ENCODE data around the gene CDX1. TPM values are rescaled to one million over a fixed set of nuclear protein-coding genes. Genes with fewer than 3 reads are reported as not detected.
A peak's percentile ranks its signal among the peaks of the same experiment; 100 is the strongest.

The CDX1 gene
- total RNA-seq, 1 donor from 2014 or later, result not detected

DNA sequence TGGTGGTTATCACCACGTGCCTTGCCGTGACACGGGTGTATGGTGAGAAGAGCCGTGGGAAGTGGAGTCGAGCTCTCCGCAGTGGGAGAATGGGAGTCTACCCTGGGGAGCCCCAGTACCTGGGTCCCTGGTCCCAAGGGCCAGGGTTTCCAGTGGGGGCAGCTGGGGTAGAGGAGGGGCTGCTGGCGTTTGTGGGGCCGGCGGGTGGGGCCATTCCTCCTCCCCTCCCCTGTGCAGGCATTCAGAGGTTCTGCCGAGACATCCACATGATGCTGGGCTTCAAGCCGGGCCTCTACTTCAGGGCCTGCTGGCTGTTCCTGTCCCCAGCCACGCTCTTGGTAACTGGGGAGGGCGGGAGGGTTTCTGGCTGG lies 38.0 kb downstream of the CDX1 start:
- DNase-seq (ENCODE audit: low read depth in 2 of 2), result no peak

GRCh38 chr5:150206098-150206778 lies 39.7 kb downstream of the CDX1 start:
- no peak for DNase-seq (ENCODE audit: low read depth in 2 of 2)

DNA sequence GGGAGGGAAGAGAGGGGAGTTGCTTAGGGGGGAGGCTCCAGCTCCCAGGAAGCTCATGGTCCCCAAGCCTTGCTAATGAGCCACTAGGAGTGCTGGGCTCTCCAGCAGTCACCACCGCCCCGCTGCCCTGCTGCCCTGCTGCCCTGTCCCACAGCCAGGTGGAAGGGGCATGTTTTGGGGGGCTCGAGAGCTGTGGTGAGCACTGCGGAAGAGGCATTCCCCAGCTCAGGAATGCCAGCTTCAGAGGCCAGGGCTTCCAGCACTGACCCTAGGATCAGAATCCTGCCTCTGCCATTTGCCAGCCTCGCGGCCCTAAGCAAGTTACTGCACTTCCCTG lies 40.2 kb downstream of the CDX1 start:
- no peak for DNase-seq (ENCODE audit: low read depth in 2 of 2)

GRCh38 chr5:150208187-150209098 lies 41.9 kb downstream of the CDX1 start:
- peak in 1 of 2 donors; percentile 12 for DNase-seq (ENCODE audit: low read depth in 2 of 2)

DNA sequence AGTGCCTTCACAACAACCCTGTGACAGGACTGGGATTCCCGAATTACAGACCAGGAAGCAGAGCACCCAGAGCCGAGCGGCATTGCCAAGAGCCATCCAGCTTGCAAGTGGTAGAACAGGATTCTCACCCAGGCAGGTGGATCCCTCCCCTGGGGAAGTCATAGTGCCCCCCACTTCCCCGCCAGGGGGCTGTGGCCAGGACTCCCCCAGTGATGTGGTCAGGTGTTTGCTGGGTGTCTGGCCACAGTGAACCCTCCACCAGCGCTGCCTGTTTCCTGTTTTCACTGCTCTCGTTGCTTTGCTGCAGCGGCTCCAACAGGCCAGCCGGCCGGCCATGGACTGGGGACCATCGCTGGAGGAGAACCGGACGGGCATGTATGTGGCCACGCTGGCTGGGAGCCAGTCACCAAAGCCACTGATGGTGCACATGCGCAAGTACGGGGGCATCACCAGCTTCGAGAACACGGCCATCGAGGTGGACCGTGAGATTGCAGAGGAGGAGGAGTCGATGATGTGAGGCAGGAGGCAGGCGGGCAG lies 42.6 kb downstream of the CDX1 start:
- peak; percentile 7 to 50 for DNase-seq (ENCODE audit: low read depth in 2 of 2)

DNA sequence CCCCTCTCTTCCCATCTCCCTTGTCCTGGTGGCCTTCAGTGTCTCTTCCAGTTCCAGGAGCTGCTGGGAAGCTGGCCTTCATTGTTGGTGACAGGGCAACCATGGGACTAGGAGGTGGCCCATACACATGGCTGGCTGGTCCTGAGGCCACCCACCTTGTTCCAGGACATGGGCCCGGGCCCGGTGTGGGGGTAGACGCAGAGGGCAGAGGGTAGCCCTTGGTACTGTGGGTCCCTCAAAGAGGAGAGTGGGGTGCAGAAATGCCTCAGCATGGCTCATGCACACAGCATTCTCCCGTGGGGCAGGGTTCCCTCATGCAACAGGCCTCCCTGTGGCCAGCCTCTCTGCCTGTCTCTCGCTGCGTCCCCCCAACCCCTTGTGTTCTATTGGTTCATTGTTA lies 44.1 kb downstream of the CDX1 start:
- no peak for DNase-seq (ENCODE audit: low read depth in 2 of 2)

- DNase-seq (ENCODE audit: low read depth in 2 of 2), result no peak
These were observed 44.8 kb downstream of the CDX1 start for GRCh38 chr5:150211156-150212030.

DNA sequence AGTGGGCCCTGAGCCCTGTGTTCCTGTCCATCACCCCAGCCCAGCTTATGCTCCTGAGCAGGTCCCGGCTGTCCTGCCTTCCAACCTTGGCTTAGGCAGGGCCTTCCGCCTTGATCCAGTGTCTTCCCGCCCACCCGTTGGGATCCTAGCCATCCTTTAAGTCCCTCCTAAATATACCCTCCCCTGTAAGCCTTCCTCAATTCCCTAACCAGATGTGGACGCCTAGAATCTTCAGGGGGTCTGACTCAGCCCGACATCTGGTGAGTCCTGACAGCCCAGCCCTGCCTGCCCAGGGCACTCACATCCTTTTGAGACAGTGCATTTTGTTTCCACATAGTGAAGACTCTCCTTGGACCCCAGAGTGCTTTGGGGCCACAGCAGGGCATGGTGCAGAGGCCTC lies 47.0 kb downstream of the CDX1 start:
- DNase-seq (ENCODE audit: low read depth in 2 of 2), result no peak

GRCh38 chr5:150214289-150214688 lies 47.7 kb downstream of the CDX1 start:
- no peak for DNase-seq (ENCODE audit: low read depth in 2 of 2)

- no peak for DNase-seq (ENCODE audit: low read depth in 2 of 2)
These were observed 49.7 kb downstream of the CDX1 start for GRCh38 chr5:150215979-150216944.

DNA sequence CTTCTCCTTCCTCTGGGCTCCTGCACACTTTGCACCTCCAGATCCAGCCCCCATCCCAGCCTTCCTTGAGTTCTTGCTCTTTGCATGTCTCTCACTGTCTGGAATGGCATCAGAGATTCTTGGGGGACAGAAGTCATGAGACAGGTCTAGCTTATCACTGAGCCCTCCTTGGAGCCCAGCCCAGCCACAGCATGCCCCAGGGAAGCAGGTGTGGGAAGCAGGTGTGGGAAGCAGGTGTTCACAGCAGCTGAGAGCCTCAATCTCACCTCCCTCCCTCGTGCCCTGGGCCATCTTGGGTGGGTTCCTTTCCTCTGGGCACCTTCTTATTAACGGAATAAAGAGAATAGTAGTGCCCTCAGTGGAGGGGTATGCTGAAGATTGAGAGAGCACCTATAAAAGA lies 50.5 kb downstream of the CDX1 start:
- no peak for DNase-seq (ENCODE audit: low read depth in 2 of 2)

GRCh38 chr5:150217873-150218692 lies 51.5 kb downstream of the CDX1 start:
- DNase-seq (ENCODE audit: low read depth in 2 of 2), result peak; percentile 77 to 88

DNA sequence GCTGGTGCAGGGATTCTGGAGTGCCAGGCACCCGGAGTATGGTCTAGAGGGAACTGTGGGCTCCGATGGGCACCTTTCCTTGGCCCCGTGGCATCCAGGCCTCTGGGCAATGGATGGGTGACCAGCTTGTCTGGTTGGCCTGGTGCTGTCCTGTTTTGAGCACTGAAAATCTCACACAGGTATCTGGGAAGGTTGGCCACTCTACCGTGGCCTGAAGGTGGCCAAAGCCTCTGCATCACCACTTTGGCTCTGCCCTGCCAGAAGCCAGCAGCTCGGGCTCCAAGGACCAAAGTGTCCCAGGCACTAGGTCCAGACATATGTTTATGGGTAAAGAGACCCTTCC lies 52.1 kb downstream of the CDX1 start:
- DNase-seq (ENCODE audit: low read depth in 2 of 2), result no peak

DNA sequence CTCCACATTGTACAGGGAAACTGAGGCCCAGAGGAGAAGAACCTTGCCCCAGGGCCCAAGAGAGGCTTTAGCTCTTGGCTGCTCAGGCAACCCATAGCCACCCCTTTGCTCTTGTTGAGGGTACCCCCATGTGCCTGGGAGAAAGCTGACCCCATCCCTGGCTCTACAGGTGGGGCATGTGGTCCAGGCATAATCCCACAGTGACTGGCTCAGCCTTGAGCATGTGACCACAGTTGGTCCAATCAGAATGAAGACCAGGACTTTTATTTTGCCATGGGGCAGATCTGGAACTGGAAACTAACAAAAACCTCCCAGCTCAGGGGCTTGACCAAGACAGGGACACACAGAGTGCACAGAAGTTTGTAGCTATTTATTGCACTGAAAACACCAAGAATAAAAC lies 52.6 kb downstream of the CDX1 start:
- DNase-seq (ENCODE audit: low read depth in 2 of 2), result peak in 1 of 2 donors; percentile 9

DNA sequence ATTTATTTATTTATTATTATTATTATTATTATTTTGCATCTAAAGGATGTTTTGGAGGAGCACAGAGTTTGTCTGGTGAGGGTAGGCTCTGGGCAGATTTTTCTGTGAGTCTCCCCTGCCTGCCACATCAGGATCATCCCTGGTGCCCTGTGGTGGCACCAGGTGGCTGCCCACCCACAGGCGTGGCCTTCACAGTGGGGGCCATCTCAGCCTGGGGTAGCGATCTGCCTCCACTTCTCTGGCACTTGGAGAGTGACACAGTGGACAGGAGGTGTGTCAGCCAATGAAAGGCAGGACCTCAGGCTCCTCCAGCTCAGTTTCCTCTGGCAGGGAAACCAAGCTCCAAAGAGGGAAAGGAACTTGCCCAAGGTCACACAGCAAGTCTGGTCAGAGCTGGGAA lies 53.3 kb downstream of the CDX1 start:
- no peak for DNase-seq (ENCODE audit: low read depth in 2 of 2)

GRCh38 chr5:150221471-150221870 lies 54.9 kb downstream of the CDX1 start:
- DNase-seq (ENCODE audit: low read depth in 2 of 2), result no peak

GRCh38 chr5:150222906-150223305 lies 56.3 kb downstream of the CDX1 start:
- DNase-seq (ENCODE audit: low read depth in 2 of 2), result no peak

- no peak for DNase-seq (ENCODE audit: low read depth in 2 of 2)
These were observed 56.9 kb downstream of the CDX1 start for GRCh38 chr5:150223474-150223873.

- DNase-seq (ENCODE audit: low read depth in 2 of 2), result no peak
These were observed 58.0 kb downstream of the CDX1 start for GRCh38 chr5:150224483-150225027.

DNA sequence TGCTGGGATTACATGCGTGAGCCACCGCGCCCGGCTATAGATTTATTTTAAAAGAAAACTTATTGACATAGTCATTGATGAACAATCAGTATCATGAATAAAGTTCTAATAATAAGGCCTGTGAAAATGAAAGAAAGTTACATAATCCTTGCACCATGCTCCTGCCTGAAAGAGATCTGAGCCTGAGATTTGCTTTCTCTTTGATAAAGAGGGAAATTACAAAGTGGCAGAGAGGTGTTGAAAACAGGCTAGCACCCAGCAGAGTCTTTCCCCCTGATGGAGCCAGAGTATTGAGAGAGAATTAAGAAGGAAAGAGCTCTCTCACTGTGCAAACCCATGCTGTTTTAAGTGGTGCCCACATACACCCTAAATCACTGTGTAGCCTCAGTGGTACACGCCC lies 60.5 kb downstream of the CDX1 start:
- DNase-seq (ENCODE audit: low read depth in 2 of 2), result no peak

All from lung microvascular endothelial cell (primary cell).